Stimulated activated CD8-positive, alpha-beta memory T cell treated with anti-CD3 and anti-CD28 coated beads, Interleukin-2, amount 100 ng/mL, for 1 hour (primary cell): ENCODE measurements around the gene P4HTM.
"Not testable (repeated sequence)": the region's sequence is repeated elsewhere in the genome, so short reads cannot be mapped to it uniquely, and the experiment has no call there.

Experiments used
- DNase-seq, 2 donors: peaks; one replicate each; pipeline ENCODE4 v3.0.0-alpha.2; 2020; ENCODE audit warnings: low read depth in 2 of 2

P4HTM gene

DNA sequence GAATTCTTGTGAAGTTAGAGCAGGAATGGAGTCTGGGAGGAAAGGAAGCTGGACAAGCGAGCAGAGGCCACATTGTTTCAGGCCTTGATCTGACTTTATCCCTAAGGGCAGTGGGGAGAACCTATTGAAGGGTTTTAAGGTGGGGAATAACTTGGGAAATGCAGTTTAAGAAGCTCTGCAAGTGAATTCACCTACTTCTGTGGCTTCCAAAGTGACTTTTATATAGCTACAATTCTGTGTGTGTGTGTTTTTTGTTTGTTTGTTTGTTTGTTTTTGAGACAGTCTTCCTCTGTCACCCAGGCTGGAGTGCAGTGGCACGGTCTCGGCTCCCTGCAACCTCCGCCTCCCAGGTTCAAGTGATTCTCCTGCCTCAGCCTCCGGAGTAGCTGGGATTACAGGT lies 18.6 kb downstream of the P4HTM start:
- DNase-seq: not testable (repeated sequence)

DNA sequence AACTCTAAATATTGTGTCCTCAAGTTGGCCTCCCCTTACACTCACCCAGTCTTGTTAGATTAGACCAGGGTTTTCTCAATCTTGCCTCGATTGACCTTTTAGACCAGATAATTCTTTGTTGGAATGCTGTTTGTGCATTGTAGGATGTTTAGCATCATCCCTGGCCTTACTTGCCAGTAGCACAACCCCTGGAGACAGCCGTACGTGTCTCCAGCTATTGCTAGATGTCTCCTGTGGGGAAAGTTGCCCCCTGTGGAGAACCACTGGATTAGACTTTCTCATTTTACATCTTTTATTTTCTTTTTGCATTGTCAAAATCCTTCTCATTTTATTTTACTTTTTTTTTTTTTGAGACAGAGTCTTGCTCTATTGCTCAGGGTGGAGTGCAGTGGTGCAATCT lies 19.4 kb downstream of the P4HTM start:
- DNase-seq: no peak

GRCh38 chr3:49012441-49013017 lies 22.5 kb downstream of the P4HTM start:
- DNase-seq: no peak

- no peak for DNase-seq
Measured at GRCh38 chr3:49013113-49013737, 23.2 kb downstream of the P4HTM start.

GRCh38 chr3:49013738-49014660 lies 24.0 kb downstream of the P4HTM start:
- DNase-seq: no peak

DNA sequence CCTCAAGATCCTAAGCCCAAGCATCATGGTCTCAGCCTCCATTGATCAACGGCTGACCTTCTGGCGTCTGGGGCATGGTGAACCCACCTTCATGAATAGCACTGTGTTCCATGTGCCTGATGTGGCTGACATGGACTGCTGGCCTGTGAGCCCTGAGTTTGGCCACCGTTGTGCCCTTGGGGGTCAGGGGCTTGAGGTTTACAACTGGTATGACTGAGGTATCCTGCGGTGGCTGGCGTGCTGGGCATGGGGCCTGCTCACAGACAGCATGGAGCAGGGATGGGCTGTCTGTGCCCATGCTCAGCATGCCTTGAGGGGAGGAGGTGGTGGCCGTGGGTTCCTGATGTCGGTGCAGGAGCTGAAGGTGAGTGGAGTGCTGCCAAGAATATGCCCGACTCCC lies 25.0 kb downstream of the P4HTM start:
- no peak for DNase-seq

DNA sequence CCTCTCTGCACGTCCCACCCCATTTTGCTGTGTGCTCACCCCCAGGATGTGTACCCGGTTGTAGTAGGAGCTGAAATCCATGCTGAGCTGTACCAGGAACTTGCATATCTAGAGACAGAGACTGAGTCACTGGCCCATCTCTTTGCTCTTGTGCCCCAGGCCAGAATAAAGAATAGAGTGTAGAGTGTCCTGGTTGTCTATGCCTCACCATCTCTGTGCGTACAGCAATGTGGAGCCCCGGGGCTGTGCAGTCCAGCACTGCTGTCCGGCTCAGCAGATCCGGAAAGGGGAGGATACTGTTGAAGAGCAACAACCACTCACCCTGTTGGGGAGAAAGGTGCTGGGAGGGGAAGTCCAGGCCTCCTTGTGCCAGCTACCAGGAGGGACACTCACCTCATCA lies 25.7 kb downstream of the P4HTM start:
- DNase-seq: no peak

DNA sequence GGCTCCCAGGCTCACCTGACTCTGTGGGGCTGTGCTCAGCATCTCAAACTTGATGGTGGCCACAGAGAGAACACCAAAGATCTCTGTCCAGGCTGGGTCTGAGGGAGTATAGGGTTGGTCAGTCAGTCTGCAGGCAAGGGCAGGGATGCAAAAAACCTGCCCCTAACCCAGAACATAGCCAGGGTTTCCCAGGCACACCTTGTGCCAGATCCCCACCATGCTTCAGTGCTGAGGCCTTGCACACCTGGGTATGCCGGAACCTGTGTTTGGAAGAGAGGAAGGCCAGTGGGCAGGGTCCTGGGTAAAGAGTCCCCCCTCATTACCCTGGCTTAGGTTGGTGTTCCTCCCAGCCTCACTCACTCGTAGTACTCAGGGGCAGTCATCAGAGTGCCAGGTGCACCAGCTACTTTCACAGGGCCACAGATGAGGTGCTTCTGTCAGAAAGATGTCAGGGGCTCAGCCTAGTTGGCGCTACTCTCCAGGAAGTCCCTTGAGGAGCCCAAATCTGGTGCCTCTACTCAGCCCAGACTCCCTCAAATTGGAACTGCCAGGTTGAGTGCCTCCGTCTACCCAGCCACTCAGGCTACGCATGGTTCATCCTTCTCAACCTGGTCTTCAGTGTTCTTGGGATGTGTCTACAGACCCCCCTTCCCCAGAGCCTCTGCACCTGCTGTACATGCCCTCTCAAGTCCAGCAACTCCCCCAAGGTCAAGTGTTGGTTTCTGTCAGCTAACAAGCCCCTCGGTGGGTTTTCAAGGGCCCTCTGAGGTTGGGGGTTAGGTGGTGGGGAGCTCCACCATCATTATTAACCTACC lies 26.6 kb downstream of the P4HTM start:
- no peak for DNase-seq

- DNase-seq: no peak
Measured at GRCh38 chr3:49017229-49017970, 27.4 kb downstream of the P4HTM start.

GRCh38 chr3:49017971-49018706 lies 28.1 kb downstream of the P4HTM start, which contains the start of gene DALRD3:
TSS of gene DALRD3 (minus strand) at chr3:49018580. CDS start at chr3:49018564, 16 bp downstream.
- DNase-seq: peak in 1 of 2 donors; percentile 39

- DNase-seq: no peak
Measured at GRCh38 chr3:49018707-49019006, 28.6 kb downstream of the P4HTM start.

DNA sequence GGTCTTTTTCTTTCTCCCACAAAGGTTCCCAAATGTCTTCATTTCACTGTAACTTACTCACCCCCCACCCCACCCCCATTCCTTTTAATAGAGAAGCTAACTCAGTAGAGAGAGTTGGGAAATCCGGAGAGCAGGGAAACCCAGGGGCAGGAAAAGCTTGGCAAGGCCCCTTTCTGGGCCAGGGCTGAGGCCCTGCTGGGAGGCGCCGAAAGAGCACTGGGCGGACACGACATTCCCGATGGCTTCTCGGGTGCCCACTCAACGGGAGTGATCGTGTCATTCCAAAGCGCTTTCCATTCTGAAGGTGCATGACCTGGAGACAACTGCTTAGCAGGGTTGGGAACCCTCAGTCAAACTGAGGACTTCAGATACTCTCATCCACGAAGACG lies 29.9 kb downstream of the P4HTM start:
- DNase-seq: no peak

- no peak for DNase-seq
Measured at GRCh38 chr3:49020330-49021212, 30.5 kb downstream of the P4HTM start.

- DNase-seq: peak; percentile 98
Measured at GRCh38 chr3:49021213-49021812, 31.3 kb downstream of the P4HTM start.

- DNase-seq: peak; percentile 82 to 83
Measured at GRCh38 chr3:49021813-49022687, 32.0 kb downstream of the P4HTM start, which contains the start of gene NDUFAF3. TSS of gene NDUFAF3 (plus strand) at chr3:49022121. CDS start at chr3:49022145, 24 bp downstream.

GRCh38 chr3:49022688-49023171 lies 32.7 kb downstream of the P4HTM start:
- no peak for DNase-seq

DNA sequence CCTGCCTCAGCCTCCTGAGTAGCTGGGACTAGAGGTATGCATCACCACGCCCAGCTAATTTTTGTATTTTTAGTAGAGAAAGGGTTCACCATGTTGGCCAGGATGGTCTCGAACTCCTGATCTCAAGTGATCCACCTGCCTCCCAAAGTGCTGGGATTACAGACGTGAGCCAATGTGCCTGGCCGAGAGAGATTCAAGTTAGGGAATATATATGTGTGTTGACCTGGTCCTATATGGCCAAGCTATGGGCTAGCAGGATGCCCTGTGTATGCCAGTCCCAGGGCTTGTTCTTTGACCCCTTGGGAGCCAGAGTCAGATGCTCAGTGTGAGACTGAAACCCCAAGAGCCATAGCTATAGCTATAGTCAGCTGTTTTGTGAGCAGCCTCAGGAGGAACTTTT lies 33.7 kb downstream of the P4HTM start:
- DNase-seq: no peak

- DNase-seq: no peak
Measured at GRCh38 chr3:49024449-49024848, 34.4 kb downstream of the P4HTM start.
